PFSK-1 (cell line): ENCODE measurements around the gene TMEM119.

Experiments
- FOXP2 ChIP-seq: optimal IDR thresholded peaks from 2 replicates; pipeline ENCODE3; 2011; ENCODE audit warnings: borderline replicate concordance, control low read depth, inconsistent platforms; ENCODE audit not compliant: insufficient read depth; ENCODE audit errors: extremely low read length, extremely low read depth
- POLR2AphosphoS5 ChIP-seq: IDR thresholded peaks from 2 replicates; pipeline ENCODE4 v1.6.1; 2012; ENCODE audit warnings: low read depth, mild to moderate bottlenecking, control low read depth, low read length, moderate library complexity
- SIN3A ChIP-seq: IDR thresholded peaks from 2 replicates; pipeline ENCODE4 v1.6.1; 2012; ENCODE audit warnings: mild to moderate bottlenecking, low read length, moderate library complexity, borderline replicate concordance; ENCODE audit not compliant: insufficient read depth
- TAF1 ChIP-seq: IDR thresholded peaks from 2 replicates; pipeline ENCODE4 v1.6.1; 2012; ENCODE audit warnings: low read length, control low read depth, borderline replicate concordance; ENCODE audit not compliant: insufficient read depth
- TF ChIP-seq, protein P1 (sequence below), 2 experiments: IDR thresholded peaks; 2 replicates each; pipeline versions ENCODE4 v1.6.1 to v1.8.0; 2011 to 2012; ENCODE audit warnings: low read depth in 2 of 2, low read length in 2 of 2, control low read depth in 1 of 2, inconsistent platforms in 1 of 2, mild to moderate bottlenecking in 1 of 2, moderate library complexity in 1 of 2; ENCODE audit not compliant: insufficient read depth in 1 of 2

The TMEM119 gene

DNA sequence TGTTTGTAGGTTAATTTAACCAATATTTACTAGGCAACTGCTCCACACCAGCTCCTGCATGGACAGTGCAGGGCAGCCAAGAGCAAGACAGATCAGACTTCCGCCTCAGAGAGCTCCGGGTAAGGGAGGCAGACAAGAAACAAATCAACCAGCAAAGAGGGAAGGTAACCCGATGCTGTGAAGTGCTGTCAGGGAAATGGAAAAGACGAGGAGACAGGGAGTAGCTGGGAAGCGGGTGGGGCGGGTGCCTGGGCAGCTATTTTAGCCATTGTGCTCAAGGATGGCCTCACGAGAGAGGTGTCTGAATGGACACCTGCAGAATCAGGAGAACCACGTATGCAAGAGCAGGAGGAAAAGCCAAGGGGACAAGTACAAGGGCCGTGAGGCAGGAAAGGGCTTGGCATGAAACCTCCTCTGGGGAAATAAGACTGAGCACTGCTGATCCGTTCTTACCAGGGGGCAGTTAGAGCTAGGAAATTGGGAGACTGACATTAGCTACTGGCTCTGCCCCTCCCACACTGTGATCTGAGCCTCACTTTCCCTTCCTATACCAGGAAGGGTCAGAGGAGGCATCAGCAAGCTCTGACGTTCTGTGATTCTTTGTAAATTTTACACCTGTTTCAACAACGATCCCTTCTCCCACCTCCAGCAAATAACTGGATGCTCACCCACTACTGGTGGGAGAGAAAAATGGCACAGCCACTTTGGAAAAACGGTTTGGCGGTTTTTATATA is 6.5 kb upstream of the TMEM119 start:
- no peak for TF ChIP-seq SIN3A
- TF ChIP-seq TAF1: no peak
- TF ChIP-seq POLR2AphosphoS5: no peak
- TF ChIP-seq, protein P1, sequence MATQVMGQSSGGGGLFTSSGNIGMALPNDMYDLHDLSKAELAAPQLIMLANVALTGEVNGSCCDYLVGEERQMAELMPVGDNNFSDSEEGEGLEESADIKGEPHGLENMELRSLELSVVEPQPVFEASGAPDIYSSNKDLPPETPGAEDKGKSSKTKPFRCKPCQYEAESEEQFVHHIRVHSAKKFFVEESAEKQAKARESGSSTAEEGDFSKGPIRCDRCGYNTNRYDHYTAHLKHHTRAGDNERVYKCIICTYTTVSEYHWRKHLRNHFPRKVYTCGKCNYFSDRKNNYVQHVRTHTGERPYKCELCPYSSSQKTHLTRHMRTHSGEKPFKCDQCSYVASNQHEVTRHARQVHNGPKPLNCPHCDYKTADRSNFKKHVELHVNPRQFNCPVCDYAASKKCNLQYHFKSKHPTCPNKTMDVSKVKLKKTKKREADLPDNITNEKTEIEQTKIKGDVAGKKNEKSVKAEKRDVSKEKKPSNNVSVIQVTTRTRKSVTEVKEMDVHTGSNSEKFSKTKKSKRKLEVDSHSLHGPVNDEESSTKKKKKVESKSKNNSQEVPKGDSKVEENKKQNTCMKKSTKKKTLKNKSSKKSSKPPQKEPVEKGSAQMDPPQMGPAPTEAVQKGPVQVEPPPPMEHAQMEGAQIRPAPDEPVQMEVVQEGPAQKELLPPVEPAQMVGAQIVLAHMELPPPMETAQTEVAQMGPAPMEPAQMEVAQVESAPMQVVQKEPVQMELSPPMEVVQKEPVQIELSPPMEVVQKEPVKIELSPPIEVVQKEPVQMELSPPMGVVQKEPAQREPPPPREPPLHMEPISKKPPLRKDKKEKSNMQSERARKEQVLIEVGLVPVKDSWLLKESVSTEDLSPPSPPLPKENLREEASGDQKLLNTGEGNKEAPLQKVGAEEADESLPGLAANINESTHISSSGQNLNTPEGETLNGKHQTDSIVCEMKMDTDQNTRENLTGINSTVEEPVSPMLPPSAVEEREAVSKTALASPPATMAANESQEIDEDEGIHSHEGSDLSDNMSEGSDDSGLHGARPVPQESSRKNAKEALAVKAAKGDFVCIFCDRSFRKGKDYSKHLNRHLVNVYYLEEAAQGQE (IDR thresholded peaks at IDR 0.05; ENCODE audit: insufficient read depth in 1 of 2, low read depth in 2 of 2, low read length in 2 of 2): no peak
- TF ChIP-seq FOXP2: no peak

DNA sequence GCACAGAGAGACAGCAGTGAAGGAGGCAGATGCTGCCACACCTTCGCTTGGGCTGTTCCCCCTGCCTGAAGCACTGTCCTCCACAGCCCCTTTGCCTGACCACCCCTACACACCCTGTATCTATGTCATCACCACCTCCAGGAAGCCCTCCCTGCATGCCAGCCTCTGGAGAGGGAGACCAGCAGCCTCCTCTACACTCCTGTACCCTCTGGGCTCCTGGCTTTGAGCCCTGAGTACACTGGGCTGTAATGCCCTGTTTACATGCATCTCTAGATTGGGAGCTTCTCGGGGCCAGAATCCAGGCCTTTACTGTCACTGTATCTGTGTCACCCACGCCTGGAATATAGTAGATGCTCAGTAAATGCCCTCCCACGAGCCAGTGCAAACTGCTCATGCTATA is 5.9 kb upstream of the TMEM119 start:
- TF ChIP-seq FOXP2 (no peak), SIN3A (no peak), TAF1 (no peak), POLR2AphosphoS5 (no peak)
- TF ChIP-seq, protein P1 (IDR thresholded peaks at IDR 0.05; ENCODE audit: insufficient read depth in 1 of 2, low read depth in 2 of 2, low read length in 2 of 2): no peak

DNA sequence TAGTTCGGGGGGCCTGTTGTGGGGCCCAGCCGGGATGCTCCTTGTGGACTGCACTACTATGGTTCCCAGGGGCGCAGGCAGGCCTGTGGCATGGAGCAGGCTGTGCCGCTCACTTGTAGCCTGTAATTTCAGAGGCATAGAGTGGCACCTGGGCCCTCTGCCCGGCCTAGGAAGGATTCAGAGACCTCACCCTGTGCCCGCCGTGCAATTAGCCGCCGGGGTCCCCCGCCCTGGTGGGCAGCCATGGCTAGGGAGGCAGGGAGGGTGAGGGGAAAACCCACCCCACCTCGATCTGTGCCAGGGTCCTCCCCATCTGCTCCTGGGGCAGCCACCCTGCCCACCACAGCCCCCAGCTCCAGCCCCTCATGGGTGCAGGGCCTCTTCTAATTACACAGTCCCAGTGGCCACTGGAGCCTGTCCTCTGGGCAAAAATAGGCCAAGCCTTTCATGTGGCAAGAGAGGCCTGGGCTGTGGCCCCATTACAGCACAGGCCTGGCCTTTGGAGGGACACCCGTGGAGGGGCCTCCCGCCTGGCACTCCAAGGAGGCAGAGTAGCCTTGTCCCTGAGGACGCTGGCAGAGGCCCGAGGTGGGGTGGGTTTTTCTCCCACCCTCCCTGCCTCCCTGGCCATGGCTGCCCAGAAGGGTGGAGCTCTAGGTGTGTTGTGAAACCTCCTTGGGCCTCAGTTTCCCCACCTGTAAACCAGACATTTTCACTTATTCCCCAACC is 5.3 kb upstream of the TMEM119 start:
- no peak for TF ChIP-seq FOXP2

DNA sequence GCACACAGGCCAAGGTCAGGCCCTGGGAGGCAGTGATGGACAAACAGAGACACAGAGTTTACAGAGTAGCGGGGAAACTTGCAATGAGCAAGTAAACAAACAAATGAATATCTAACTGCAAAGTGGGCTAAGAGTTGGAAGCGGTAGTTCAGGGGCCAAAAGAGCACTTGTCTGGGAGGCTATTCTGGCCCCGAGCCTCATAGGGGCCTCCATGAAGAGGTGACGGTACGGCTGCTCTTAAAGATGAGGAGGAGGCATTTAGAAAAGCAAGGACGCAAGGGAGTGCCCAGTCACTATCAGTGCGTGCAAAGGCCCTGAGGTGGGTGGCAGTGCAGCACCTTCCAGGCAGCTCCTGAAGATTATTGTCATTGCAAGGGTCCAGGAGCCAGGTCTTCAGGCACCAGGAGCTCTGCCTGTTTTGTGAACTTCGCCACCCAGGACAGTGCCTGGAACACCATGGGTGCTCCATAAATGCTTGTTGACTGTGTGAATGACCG is 4.4 kb upstream of the TMEM119 start:
- TF ChIP-seq SIN3A: no peak
- no peak for TF ChIP-seq TAF1
- TF ChIP-seq POLR2AphosphoS5: no peak
- TF ChIP-seq, protein P1 (IDR thresholded peaks at IDR 0.05; ENCODE audit: insufficient read depth in 1 of 2, low read depth in 2 of 2, low read length in 2 of 2): no peak
- no peak for TF ChIP-seq FOXP2

DNA sequence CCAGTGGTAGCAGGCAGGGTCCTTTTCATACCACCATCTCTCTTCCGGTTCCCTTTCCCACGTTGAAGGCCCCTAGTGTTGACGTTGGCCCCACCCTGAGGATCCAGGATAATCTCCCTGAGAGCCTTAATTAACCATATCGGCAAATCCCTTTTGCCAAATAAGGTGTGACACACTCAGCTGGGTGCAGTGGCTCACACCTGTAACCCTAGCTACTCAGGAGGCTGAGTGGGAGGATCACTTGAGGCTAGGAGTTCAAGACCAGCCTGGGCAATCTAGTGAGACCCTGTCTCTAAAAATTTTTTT is 2.8 kb upstream of the TMEM119 start:
- no peak for TF ChIP-seq POLR2AphosphoS5
- no peak for TF ChIP-seq SIN3A
- TF ChIP-seq FOXP2: no peak
- no peak for TF ChIP-seq TAF1
- TF ChIP-seq, protein P1 (IDR thresholded peaks at IDR 0.05; ENCODE audit: insufficient read depth in 1 of 2, low read depth in 2 of 2, low read length in 2 of 2): no peak
